OCI-LY1 (cell line): ENCODE results near the gene BOLA2B.

Experiments
- EZH2 ChIP-seq: fragments of 200-600 bp; sonication (generic), shearing (Covaris generic); IDR thresholded peaks from 2 replicates; pipeline ENCODE4 v1.8.0; 2017; ENCODE audit warnings: borderline replicate concordance, mixed run types, mild to moderate bottlenecking, antibody characterized with exemption, low read length, moderate library complexity, mixed read lengths
- TF ChIP-seq, protein P1 (sequence below): fragments of 200-600 bp; sonication (generic), shearing (Covaris generic); IDR thresholded peaks from 2 replicates; pipeline ENCODE4 v1.5.1; 2017; ENCODE audit warnings: mild to moderate bottlenecking, antibody characterized with exemption, low read length, moderate library complexity, mixed read lengths

DNA sequence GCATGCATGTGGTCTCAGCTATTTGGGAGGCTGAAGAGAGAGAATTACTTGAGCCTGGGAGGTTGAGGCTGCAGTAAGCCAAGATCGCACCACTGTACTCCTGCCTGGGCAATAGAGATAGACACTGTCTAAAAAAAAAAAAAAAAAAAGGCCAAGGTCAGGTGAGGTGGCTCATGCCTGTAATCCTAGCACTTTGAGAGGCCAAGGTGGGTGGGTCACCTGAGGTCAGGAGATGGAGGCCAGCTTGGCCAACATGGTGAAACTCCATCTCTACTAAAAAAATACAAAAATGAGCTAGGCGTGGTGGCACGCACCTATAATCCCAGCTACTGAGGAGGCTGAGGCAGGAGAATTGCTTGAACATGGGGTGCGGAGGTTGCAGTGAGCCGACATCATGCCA is 38.3 kb downstream of the BOLA2B start:
- TF ChIP-seq, protein P1, sequence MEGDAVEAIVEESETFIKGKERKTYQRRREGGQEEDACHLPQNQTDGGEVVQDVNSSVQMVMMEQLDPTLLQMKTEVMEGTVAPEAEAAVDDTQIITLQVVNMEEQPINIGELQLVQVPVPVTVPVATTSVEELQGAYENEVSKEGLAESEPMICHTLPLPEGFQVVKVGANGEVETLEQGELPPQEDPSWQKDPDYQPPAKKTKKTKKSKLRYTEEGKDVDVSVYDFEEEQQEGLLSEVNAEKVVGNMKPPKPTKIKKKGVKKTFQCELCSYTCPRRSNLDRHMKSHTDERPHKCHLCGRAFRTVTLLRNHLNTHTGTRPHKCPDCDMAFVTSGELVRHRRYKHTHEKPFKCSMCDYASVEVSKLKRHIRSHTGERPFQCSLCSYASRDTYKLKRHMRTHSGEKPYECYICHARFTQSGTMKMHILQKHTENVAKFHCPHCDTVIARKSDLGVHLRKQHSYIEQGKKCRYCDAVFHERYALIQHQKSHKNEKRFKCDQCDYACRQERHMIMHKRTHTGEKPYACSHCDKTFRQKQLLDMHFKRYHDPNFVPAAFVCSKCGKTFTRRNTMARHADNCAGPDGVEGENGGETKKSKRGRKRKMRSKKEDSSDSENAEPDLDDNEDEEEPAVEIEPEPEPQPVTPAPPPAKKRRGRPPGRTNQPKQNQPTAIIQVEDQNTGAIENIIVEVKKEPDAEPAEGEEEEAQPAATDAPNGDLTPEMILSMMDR, result no peak
- TF ChIP-seq EZH2, result no peak
